Ammon's horn (tissue), 1 donor: ENCODE measurements around the gene HNRNPDL.
"Not testable (repeated sequence)": the region's sequence is repeated elsewhere in the genome, so short reads cannot be mapped to it uniquely, and the experiment has no call there.

ENCODE experiments used
- DNase-seq: peaks from one replicate; pipeline ENCODE4 v3.0.0-alpha.2; 2016; ENCODE audit warnings: low spot score

The HNRNPDL gene

GRCh38 chr4:82386312-82386711 is 44.0 kb downstream of the HNRNPDL start:
- not testable (repeated sequence) for DNase-seq

GRCh38 chr4:82382751-82383150 is 47.5 kb downstream of the HNRNPDL start:
- no peak for DNase-seq

- DNase-seq, result no peak
Measured at GRCh38 chr4:82381661-82382296, 48.5 kb downstream of the HNRNPDL start.

- DNase-seq, result no peak
Measured at GRCh38 chr4:82381235-82381634, 49.0 kb downstream of the HNRNPDL start.

- DNase-seq, result no peak
Measured at GRCh38 chr4:82380831-82381230, 49.4 kb downstream of the HNRNPDL start.

- DNase-seq, result peak; percentile 55
Measured at GRCh38 chr4:82380344-82380743, 49.9 kb downstream of the HNRNPDL start.

GRCh38 chr4:82376109-82376508 is 54.2 kb downstream of the HNRNPDL start:
- DNase-seq, result no peak

GRCh38 chr4:82373816-82374625 is 56.2 kb downstream of the HNRNPDL start, which contains the start of gene HNRNPD:
HNRNPD (minus strand) TSS chr4:82373991; CDS start chr4:82373678, 313 bp downstream.
- peak; percentile 99 for DNase-seq

GRCh38 chr4:82373486-82373815 is 56.8 kb downstream of the HNRNPDL start:
- peak; percentile 20 for DNase-seq
